HG02884 (cell line): ENCODE measurements around the gene CD93.

Experiments used
- ATAC-seq: cut with Tn5 transposase; IDR thresholded peaks from one replicate; pipeline ENCODE4 v1.9.1; 2021; ENCODE audit warnings: mild to moderate bottlenecking, moderate library complexity; ENCODE audit not compliant: unreplicated experiment

Gene CD93, protein sequence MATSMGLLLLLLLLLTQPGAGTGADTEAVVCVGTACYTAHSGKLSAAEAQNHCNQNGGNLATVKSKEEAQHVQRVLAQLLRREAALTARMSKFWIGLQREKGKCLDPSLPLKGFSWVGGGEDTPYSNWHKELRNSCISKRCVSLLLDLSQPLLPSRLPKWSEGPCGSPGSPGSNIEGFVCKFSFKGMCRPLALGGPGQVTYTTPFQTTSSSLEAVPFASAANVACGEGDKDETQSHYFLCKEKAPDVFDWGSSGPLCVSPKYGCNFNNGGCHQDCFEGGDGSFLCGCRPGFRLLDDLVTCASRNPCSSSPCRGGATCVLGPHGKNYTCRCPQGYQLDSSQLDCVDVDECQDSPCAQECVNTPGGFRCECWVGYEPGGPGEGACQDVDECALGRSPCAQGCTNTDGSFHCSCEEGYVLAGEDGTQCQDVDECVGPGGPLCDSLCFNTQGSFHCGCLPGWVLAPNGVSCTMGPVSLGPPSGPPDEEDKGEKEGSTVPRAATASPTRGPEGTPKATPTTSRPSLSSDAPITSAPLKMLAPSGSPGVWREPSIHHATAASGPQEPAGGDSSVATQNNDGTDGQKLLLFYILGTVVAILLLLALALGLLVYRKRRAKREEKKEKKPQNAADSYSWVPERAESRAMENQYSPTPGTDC

DNA sequence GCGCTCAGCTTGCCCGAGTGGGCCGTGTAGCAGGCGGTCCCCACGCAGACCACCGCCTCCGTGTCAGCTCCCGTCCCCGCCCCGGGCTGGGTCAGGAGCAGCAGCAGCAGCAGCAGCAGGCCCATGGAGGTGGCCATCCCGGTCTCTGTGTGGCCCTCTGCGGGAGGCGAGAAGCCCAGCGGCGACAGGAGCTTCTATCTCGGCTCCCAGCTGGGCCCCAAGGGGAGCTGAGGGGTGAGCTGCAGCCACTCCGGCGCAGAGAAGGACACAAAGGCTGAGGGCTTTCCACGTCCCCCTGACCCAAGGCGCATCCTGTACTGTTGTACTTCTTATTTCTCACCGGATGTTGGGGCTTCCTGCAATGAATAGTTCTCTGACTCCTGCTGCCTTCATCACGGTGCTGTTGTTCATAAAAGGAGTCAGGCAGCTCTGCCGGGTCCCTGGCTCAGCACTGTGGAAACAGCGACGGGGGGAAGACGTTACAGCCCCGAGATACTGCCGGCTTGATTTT, at the start of gene CD93:
Gene CD93 (minus strand): TSS at position 269 of the 511 bp plus-strand sequence. CDS start 132 bp downstream, at position 137.
- ATAC-seq = peak; percentile 59

DNA sequence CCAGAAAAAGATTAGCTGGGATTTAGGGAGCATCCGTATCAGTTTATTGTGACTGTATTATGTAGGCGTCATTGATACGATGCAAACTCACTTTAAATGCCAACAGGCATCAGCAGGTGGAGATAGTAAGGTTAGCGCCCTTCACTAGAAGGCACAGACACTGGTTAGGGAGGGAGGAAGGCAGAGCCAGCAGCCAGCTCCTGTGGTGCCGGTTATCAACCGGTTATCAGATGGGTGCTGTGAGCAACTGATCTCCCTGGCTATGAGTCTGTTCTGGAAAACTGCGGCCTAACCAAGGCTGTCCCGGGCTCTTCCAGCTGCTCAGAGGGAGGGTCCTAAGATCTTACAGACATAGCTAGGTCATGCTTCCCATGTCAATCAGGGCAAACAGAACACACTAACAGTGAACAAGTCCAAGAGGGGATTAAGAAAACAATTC, 47.5 kb upstream of the CD93 start:
- no peak for ATAC-seq

DNA sequence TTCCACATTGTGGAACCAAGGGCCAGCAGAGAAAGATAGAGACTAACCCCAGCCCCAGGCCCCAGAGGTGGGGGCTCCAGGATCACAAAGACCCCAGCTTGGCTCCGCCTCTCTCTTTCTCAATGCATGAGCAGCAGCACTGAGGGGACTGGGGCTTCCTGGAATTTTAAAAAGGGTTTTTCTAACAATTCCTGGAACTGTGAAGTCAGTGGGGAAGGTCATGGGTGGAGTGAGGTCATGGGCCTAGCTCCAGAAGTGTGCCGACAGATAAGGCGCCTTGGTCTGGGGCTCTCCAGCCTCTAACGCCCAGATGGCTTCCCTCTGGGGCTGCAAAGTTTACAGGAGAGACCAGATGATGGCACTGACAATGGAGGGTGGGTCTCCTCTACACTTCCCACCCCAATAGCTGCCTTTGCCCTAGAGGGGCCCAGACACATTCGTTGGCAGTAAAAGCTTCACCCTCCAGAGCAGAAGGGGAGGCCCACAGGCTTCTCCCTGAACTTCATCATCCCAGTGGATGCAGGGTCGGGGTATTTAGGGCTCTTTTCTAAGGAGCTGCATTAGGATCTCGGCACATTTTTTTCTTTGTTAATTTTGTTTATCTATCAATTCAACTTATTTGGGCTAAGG, 46.9 kb upstream of the CD93 start:
- no peak for ATAC-seq

DNA sequence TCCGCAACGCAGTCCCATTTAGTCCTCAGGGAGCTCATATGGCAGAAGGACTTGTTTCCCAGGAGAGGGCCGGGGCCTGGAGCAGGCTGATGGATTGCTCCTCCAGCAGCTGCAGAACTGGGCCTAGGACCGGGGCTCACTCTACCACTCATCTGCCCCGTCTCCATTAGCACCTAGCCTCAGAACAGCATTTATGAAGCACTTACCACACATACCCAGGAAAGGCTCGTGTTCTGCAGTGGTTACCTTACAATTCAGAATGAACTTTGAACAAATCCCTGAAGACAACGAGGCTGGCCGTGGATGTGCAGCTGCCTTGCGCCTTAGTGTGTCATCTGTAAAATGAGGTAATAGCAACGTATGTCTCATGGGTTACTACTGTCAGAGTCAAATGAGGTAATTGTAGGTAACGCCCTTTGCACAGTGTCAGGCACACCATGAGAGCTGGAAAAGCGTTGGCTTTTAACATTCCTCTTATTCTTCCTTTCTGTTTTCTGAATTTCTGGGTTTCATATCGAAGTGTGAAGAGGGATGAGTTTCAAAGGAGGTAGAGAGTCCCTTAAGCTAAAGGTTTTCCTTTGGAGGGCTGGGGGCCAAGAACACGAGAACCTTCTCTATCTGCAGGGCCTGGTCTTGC, 46.3 kb upstream of the CD93 start:
- no peak for ATAC-seq

DNA sequence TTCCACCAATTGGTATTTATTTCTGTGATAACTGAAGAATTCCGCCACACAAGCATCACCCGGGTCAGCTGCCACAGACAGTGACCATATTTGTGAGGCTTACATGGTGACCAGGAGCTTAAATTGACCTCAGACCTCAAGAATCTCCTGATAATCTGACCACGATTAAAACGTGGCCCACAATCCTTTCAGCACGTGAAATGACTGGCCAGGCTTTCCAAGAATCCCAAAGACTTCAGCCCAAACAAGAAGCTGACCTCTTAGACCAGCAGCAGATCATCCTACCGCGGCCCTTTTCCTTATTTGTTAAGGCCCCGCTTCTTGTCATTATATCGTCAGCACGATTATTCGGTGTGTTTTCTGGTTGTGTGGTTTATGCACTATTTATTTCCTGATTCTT, 45.6 kb upstream of the CD93 start:
- no peak for ATAC-seq

DNA sequence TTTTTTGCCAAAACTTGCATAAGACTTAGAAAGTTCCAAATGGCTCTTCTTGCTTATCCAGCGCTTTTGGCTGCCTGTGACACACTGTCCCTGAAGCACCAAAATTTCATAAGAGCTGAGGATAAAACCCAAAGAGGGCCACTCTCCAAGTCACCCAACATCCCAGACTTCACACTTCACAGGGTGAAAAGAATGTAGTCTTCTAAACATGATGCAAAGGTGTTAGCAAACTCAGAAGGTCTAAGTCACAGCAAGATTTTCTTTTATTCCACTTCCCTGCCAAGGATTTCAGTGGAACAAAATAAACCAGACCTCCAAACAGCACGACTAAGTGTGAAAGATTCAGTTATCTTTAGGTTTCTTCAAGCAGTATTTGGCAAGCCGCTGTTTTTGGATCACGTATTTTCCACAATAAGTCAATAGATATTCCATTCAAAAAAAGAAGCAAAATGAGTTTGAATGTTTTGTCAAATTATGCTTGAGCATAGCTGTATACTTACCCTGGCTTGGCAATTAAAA, 44.6 kb upstream of the CD93 start:
- no peak for ATAC-seq

DNA sequence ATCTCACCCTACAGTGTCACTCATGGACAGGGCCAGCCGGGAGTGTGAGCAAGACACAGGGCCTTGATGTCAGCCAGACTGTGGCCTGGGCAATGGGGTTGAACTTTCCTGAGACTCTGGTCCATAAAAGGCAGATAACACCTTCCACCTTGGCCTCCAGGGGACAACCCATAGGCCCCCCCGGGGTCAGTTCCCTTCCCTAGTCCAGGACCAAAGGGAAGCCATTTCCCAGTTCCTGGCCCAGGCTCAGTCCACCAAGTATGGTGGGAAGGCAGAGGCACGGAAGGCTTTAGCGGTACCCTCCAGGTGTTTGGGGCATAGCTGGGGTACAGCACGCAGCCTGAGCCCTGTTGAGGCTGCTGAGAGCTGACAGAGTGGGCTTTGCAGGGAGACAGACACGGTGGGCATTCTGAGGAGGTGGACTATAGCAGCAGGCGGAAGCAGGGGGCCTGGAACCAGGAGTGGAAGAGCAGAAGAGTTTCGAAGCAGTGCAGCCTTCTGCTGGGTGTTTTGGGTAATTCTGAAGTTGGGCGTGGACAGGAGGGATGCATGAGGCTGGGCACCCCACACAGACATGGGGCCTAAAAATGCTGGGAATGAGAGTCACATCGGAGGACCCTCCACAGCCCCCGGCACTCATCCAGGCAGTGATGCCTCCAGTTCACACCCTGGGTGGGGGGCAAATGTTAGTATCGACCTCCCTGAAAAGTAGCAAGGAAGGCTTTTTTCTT, 43.9 kb upstream of the CD93 start:
- ATAC-seq = no peak

DNA sequence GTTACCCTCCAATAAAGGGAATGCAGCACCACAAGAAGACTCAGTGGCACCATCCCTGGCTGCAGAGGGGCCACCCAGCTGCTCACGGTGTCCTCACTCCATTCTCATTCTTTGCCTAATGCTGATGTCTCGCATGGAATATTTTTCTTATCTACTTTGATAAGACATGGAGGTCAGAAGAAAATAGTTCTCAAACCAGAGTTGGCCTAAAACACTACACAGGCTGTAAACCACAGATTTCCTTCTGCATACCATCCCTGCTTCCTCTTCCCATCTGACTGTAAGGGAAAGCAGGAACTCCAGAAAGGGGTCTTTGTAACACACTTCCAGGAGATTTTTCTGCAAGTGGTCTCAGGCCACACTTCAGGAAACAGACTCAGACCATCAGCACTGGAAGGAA, 43.1 kb upstream of the CD93 start:
- ATAC-seq = no peak

DNA sequence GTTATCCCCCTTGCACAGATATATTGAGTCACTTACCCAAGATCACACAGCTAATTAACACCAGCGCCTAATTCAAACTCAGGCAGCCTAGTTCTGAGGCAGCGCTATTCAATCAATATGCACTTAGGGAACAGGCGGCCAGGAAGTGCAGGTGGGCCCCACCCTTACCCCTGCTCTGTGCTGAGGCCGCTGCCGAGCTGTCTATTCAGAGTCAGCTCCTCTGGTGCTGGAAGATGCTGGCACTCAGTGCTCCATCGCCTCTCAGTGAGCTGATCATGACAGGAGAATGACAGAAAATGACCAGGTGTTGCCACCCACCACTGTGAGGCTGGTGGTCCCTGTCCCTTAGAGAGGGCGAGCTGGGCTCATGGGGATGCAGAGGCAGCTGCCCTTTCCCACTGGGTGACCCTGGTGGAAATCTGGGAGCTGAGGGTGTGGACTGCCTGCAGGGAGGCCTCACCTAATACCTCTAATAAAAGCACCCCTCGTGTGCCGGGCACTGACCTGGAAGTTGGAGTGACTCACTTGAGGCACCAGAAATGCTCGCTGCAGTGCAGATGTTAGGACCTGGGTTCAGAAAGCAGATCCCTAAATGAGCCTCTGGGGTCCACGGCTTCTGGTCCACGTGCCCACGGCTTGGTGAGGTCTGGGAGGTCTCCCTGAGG, 42.5 kb upstream of the CD93 start:
- no peak for ATAC-seq

DNA sequence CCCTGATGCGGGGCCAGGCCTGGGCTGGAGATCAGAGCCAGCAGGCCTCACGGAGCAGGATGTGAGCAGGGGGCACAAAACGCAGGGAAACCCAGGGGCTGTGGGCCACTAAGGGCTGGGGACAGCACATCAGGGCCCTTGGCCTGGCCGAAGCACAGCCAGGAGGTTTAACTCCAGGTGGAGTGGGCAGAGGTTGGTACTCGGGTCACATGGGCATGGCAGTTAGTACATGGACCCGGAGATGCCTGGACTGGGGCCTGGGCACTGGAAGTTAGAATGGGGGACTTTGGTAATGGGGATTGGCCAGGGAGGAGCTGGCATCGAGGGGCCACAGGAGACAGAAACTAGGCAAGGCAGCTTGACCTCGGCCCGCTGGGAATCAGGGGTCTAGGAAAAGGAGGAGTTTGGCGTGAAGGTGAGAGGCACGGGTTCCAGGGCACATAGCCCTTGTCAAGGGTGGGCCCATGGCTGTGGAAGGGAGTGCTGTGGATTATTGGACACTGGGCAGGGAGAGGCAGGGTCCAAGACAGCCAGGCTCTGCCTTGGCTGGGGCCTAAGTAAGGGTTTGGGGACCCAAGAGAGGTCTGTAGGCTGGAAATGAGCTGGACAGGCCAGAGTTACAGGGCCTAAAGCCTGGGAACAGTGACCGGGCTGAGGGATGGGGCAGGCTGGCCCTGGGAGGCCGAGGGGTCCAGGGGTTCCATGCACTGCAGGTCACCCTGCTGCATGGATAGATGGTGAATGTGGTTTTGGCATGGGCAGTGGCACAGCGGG, 41.6 kb upstream of the CD93 start:
- ATAC-seq = no peak

DNA sequence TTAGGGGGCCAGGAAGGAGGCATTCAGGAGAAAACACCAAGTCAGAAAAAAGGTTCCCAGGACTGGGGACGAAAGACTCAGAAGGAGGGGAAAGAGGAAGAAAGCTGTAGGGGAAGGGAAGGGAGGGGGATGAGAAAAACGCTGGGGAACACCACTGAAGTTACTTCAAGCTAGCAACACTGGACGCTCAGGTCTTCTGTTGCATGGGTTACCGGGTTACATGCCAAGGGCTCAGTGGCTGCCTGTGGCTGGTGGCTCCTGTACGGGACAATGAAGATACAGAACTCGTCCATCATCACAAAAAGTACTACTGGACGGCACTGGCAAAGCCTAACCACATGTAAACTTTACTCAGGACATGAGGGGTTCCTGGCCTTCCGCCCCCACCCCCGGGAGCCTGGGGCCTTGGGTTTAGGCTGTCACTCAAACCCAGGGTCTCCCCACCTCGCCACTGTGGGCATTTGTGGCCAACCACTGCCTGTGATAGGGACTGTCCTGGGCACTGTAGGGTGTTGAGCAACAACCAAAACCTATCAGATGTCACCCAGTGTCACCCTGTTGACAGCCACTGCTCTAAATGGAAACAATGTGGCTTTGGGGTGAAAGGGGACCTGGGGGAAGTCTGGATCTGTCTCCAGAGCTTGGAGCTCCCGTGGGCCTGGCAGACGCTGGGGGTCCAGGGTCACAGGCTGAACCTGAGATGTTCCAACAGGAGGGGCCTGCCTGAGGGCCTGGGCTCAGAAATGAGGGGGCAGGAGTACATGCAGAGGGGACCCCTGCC, 40.3 kb upstream of the CD93 start:
- ATAC-seq = no peak

DNA sequence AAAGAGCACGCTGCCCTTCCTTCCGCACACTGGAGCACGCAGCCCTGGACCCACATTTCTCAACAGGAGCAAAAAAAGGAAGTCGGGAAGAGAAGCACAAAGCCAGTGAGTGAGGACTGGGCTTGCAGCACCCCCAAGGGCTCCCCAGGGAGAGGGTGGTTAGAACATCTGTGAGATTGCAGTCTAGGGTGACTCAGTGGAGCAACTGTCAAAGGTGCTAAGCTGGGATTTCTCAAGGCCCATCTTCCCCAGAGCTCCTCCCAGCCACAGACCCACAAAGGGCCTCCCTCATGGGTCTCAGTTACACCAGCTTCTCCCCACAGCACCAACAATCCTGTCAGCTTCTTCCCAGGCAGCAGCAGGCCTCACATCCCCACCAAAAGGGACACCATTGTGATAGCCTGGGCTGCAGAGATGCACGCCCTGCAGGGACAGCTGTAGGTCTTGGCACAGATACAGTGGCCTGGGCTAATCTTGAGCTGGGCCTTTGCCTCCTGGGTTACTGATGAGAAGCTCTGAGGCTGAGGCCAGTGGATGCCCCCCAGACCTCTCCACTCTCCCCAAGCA, 39.6 kb upstream of the CD93 start:
- no peak for ATAC-seq

DNA sequence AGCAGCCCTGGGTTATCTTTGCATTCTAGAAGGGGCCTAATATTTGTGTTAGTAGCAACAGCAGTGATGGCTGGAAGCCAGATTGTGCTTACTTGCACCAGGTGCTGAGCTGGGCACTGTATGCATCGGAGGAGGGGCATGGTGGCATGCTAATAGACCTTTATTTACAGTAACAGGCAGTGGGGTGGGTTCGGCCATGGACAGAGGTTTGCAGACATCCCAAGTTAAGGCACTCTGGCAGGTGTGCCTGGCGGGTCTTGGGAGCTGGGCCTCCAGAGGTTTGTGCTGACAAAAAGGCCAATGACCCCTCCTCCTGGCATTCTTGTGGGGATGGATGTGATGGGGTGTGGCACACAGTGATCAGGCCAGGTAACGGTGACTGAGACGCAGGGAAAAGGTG, 39.0 kb upstream of the CD93 start:
- no peak for ATAC-seq

DNA sequence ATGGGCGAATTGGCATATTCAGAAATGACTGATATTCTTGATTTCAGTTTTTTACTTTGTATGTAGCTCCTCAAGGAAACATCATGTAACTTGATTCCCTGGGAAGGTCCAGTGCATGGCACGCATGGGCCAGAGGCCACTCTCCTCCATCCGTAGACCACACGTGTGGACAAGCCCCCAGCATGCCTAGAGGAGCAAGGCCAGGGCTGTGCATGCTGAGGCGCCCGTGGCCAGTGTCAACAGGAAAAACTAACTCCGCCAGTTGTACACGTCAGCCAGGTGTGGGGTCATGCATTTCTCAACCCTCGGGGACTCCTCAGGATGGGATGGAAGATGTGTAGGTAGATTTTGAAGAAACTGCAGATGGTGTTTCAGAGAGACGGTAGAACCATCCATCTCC, 37.8 kb upstream of the CD93 start:
- ATAC-seq = no peak

DNA sequence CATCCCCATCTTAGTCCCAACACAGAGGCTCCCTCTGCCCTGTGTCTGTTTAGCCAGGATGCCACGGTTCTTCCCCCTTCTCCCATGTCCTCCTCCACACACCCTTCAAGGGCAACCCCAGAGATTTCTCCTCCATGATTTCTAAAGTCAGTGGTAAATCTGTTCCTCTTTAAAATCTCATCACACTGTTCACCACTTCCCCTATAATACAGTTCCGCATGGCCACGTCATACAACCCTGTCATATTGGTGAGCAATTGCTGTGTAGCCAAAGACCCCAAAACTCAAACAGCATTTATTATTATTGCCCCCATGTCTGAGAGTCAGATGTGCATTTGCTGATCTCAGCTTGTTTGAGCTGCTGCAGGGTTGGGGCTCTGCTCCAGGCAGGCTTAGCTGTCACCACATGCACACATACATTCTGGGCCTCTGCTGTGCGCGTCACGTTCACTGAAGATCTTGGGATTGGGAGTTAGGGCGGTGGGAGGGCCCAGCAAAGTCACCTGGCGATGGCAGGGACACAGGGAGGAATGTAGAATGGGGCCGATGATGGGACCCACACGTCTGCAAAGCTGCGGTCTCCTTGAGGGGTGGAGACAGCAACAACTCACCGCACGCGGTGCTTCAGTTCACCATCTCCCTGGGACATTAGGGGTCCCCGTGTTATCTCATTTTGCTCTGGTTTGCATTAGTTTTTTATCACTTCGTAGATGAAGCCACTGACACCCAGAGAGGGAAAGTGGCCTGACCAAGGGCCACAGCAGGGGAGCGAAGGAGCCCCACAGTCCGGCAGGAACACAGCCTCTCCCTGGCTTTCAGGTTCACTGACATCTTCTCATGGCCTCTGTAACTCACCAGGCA, 36.9 kb upstream of the CD93 start:
- ATAC-seq = no peak

DNA sequence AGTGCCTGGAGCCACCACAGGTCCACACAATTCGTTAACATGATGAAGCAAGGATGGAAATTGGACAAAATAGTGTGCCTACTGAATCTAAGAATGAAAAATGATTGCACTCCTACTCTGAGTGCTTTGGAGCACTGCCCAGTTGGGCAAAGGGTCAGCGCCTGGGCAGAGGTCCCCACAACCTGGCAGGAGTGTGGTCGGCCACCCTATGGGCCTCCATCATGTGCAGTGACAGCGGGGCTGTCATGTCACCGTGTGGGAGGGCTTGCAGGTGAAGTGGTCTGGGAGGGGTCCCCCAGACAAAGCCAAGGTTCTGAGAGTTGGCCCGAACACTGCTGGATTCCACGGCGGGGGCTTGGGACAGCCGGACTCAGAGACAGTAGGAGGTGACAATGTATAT, 36.2 kb upstream of the CD93 start:
- ATAC-seq = no peak

DNA sequence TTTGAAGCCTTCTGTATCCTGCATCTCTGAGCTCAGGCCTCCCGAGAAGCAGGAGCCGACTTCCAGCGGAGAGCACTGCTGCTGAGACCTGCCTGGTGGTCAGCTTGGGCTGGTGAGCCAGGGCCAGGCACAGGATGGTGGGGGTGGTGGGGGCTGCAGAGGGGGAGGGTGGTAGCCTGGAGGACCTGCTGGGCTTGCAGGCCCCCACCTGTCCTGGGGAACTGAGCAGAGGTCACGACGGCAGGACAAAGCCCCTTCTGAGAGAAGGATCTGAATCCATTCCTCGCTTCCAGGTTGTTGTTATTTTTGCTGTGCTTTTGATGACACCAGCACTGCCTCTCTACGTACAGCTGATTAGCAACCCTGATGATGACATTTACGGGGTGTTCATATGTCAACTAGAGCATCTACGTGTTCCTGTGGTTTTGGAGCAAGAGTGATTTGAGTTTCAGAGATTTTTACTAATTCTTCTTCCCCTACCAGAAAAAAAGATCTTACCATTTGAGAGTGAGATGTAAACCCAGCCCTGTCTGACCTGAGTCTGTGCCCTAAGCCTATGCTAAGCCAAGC, 35.7 kb upstream of the CD93 start:
- no peak for ATAC-seq
